ENCODE measurements around the gene GIMAP6. TPM values are rescaled to one million over a fixed set of nuclear protein-coding genes. Genes with fewer than 3 reads are reported as not detected.
"Not testable (repeated sequence)": the region's sequence is repeated elsewhere in the genome, so short reads cannot be mapped to it uniquely, and the experiment has no call there.

GIMAP6 gene
- not detected for polyA plus RNA-seq (2013, experiment 1 of 2)
- polyA plus RNA-seq (2013, experiment 2 of 2), result not detected

DNA sequence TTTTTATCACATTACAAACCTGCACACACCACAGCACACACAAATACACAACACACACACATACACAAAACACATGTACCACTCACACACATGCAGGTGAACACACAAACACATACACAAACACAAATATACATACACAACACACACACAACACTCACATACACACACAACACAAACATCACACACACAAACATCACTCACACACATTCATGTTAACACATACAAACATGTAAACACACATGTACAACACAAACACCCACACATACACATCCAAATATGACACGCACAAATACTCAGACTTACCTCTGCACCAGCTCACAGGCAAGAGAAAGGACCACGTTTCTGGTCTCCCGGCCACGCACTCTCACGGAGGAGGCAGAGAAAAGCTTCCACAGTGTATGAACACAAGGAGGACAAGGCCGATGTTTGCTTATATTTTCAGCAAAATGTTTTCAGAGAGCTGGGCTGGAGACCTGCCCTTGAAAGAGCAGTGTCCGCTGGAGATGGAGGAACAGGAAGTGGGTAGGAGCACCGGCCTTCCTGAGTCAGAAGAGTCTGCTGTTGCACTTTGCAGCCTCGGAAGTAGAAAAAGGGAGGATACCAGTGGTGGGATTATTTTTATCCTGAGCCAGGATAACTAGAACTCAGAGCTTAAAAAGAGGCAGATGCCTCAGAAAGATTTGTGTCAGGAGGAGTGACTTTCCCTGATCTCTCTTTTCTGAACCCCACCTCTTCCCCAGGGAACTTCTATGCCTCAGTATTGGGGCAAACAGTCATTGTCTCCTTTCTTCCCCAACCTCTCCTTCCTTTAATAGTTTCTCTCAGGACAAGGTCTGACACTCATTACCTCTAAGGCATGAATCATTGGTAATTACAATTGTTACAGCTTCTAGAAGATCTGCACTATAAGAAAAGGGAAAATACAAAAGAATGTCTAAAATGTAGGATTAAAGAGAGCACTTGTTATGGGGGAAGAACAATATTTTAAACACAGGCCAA lies at the start of gene GIMAP6:
Gene GIMAP6, minus strand, starts transcription at position 520 of the 999 bp plus-strand sequence. CDS start 2,243 bp downstream, outside the sequence.
- no peak within 1 kb of the TSS for H3K4me2 ChIP-seq (ENCODE audit: insufficient read depth, low read length, poor library complexity, severe bottlenecking)
- H3K9me3 ChIP-seq (replicated peaks in 1 of 2; ENCODE audit: control insufficient read depth in 2 of 2, insufficient read depth in 1 of 2, low read depth in 1 of 2, low read length in 2 of 2), result peaks cover 0 to 5% of the 10 kb centered on the region in 2 donors
- H4K91ac ChIP-seq (ENCODE audit: low read depth, low read length, poor library complexity), result no peak within 1 kb of the TSS
- no peak within 1 kb of the TSS for H3K14ac ChIP-seq (ENCODE audit: low read length)
- no peak within 1 kb of the TSS for H2BK5ac ChIP-seq (ENCODE audit: low read length)
- no peaks in the 10 kb centered on the region for H3K79me1 ChIP-seq (ENCODE audit: low read depth, low read length)
- H3K4me1 ChIP-seq (ENCODE audit: control insufficient read depth in 2 of 2, insufficient read depth in 1 of 2, low read depth in 1 of 2, low read length in 2 of 2), result no peaks in the 10 kb centered on the region
- no peak within 1 kb of the TSS for H2BK15ac ChIP-seq (ENCODE audit: low read length)
- no peak within 1 kb of the TSS for H3K23ac ChIP-seq (ENCODE audit: low read depth, low read length, poor library complexity)
- H2AFZ ChIP-seq (ENCODE audit: low read length), result no peak within 1 kb of the TSS
- WGBS, 2 donors (ENCODE audit: extremely low coverage in 2 of 2, insufficient read length in 2 of 2, insufficient replicate concordance in 1 of 2), result no CpG with 5 or more reads among the region's 9 CpGs
- H3K18ac ChIP-seq (ENCODE audit: low read length), result no peak within 1 kb of the TSS
- H3K36me3 ChIP-seq (replicated peaks in 1 of 2; ENCODE audit: control insufficient read depth in 2 of 2, insufficient read depth in 2 of 2, low read length in 2 of 2), result no peaks in the 10 kb centered on the region
- no peak within 1 kb of the TSS for H2AK5ac ChIP-seq (ENCODE audit: low read depth, low read length)
- no peak within 1 kb of the TSS for H3K27ac ChIP-seq (replicated peaks; ENCODE audit: low read length)
- no peak within 1 kb of the TSS for H2BK120ac ChIP-seq (ENCODE audit: low read depth, low read length)
- H4K8ac ChIP-seq (ENCODE audit: low read depth, low read length), result no peak within 1 kb of the TSS
- no peaks in the 10 kb centered on the region for H3K27me3 ChIP-seq (ENCODE audit: control insufficient read depth in 3 of 3, insufficient read depth in 3 of 3, low read depth in 1 of 3, low read length in 3 of 3)
- H2BK12ac ChIP-seq (ENCODE audit: low read length), result no peak within 1 kb of the TSS
- H3K4ac ChIP-seq (ENCODE audit: low read length), result no peak within 1 kb of the TSS
- H3K4me3 ChIP-seq (ENCODE audit: low read length in 2 of 2), result no peak within 1 kb of the TSS
- no peak within 1 kb of the TSS for H3K9ac ChIP-seq (ENCODE audit: low read depth, low read length, poor library complexity)
- DNase-seq (ENCODE audit: low spot score), result no peak

DNA sequence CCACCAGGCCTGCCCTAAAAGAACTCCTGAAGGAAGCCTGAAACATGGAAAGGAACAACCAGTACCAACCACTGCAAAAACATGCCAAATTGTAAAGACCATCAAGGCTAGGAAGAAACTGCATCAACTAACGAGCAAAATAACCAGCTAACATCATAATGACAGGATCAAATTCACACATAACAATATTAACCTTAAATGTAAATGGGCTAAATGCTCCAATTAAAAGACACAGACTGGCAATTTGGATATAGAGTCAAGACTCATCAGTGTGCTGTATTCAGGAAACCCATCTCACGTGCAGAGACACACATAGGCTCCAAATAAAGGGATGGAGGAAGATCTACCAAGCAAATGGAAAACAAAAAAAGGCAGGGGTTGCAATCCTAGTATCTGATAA lies 48.2 kb upstream of the GIMAP6 start:
- not testable (repeated sequence) for H2BK15ac ChIP-seq (ENCODE audit: low read length); H3K4ac ChIP-seq (ENCODE audit: low read length); H2BK5ac ChIP-seq (ENCODE audit: low read length); H3K4me1 ChIP-seq (ENCODE audit: control insufficient read depth in 2 of 2, insufficient read depth in 1 of 2, low read depth in 1 of 2, low read length in 2 of 2); H3K14ac ChIP-seq (ENCODE audit: low read length); H3K27me3 ChIP-seq (ENCODE audit: control insufficient read depth in 3 of 3, insufficient read depth in 3 of 3, low read depth in 1 of 3, low read length in 3 of 3); H2AFZ ChIP-seq (ENCODE audit: low read length); H2BK120ac ChIP-seq (ENCODE audit: low read depth, low read length); H3K9me3 ChIP-seq (replicated peaks in 1 of 2; ENCODE audit: control insufficient read depth in 2 of 2, insufficient read depth in 1 of 2, low read depth in 1 of 2, low read length in 2 of 2); DNase-seq (ENCODE audit: low spot score); H3K9ac ChIP-seq (ENCODE audit: low read depth, low read length, poor library complexity); H3K79me1 ChIP-seq (ENCODE audit: low read depth, low read length); H2AK5ac ChIP-seq (ENCODE audit: low read depth, low read length); H3K18ac ChIP-seq (ENCODE audit: low read length); H3K23ac ChIP-seq (ENCODE audit: low read depth, low read length, poor library complexity); H4K91ac ChIP-seq (ENCODE audit: low read depth, low read length, poor library complexity); H4K8ac ChIP-seq (ENCODE audit: low read depth, low read length); H2BK12ac ChIP-seq (ENCODE audit: low read length); H3K4me2 ChIP-seq (ENCODE audit: insufficient read depth, low read length, poor library complexity, severe bottlenecking); H3K36me3 ChIP-seq (replicated peaks in 1 of 2; ENCODE audit: control insufficient read depth in 2 of 2, insufficient read depth in 2 of 2, low read length in 2 of 2); H3K4me3 ChIP-seq (ENCODE audit: low read length in 2 of 2); H3K27ac ChIP-seq (replicated peaks; ENCODE audit: low read length)
- no CpG with 5 or more reads among the region's 2 CpGs for WGBS, 2 donors (ENCODE audit: extremely low coverage in 2 of 2, insufficient read length in 2 of 2, insufficient replicate concordance in 1 of 2)

DNA sequence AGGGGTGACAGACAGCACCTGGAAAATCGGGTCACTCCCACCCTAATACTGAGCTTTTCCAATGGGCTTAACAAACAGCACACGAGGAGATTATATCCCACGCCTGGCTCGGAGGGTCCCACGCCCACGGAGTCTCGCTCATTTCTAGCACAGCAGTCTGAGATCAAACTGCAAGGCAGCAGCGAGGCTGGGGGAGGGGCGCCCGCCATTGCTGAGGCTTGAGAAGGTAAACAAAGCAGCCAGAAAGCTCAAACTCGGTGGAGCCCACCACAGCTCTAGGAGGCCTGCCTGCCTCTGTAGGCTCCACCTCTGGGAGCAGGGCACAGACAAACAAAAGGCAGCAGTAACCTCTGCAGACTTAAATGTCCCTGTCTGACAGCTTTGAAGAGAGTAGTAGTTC lies 46.4 kb upstream of the GIMAP6 start:
- not testable (repeated sequence) for H3K4me1 ChIP-seq (ENCODE audit: control insufficient read depth in 2 of 2, insufficient read depth in 1 of 2, low read depth in 1 of 2, low read length in 2 of 2); H3K79me1 ChIP-seq (ENCODE audit: low read depth, low read length); H2BK5ac ChIP-seq (ENCODE audit: low read length); H4K8ac ChIP-seq (ENCODE audit: low read depth, low read length); H3K18ac ChIP-seq (ENCODE audit: low read length); H3K9ac ChIP-seq (ENCODE audit: low read depth, low read length, poor library complexity); H4K91ac ChIP-seq (ENCODE audit: low read depth, low read length, poor library complexity); H2BK15ac ChIP-seq (ENCODE audit: low read length); H2AK5ac ChIP-seq (ENCODE audit: low read depth, low read length); H3K27me3 ChIP-seq (ENCODE audit: control insufficient read depth in 3 of 3, insufficient read depth in 3 of 3, low read depth in 1 of 3, low read length in 3 of 3); H3K4ac ChIP-seq (ENCODE audit: low read length); H3K9me3 ChIP-seq (replicated peaks in 1 of 2; ENCODE audit: control insufficient read depth in 2 of 2, insufficient read depth in 1 of 2, low read depth in 1 of 2, low read length in 2 of 2); H3K14ac ChIP-seq (ENCODE audit: low read length); H3K36me3 ChIP-seq (replicated peaks in 1 of 2; ENCODE audit: control insufficient read depth in 2 of 2, insufficient read depth in 2 of 2, low read length in 2 of 2); DNase-seq (ENCODE audit: low spot score); H3K23ac ChIP-seq (ENCODE audit: low read depth, low read length, poor library complexity); H2BK12ac ChIP-seq (ENCODE audit: low read length); H3K4me3 ChIP-seq (ENCODE audit: low read length in 2 of 2); H2AFZ ChIP-seq (ENCODE audit: low read length); H2BK120ac ChIP-seq (ENCODE audit: low read depth, low read length); H3K4me2 ChIP-seq (ENCODE audit: insufficient read depth, low read length, poor library complexity, severe bottlenecking); H3K27ac ChIP-seq (replicated peaks; ENCODE audit: low read length)
- WGBS, 2 donors (ENCODE audit: extremely low coverage in 2 of 2, insufficient read length in 2 of 2, insufficient replicate concordance in 1 of 2), result no CpG with 5 or more reads among the region's 11 CpGs

DNA sequence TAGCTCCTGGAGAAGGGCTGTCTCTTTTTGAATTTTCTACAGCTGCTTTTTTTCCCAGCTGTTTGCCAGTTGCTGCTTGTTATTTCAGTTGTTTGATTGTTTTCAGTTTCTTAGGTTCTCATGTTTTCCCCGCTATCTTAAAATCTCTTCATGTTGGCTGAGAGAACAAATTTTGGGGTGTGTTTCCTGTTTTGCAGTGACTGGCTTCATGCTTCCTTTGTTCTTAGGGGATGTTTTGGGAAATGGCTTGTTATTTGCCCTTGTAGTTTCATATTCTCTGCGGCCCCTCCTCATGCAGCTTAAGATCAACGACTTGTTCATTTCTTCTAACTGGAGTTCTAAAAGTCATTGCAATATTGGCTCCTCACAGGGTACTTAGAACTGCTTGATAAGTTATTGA lies 44.7 kb upstream of the GIMAP6 start:
- not testable (repeated sequence) for H3K9ac ChIP-seq (ENCODE audit: low read depth, low read length, poor library complexity); H3K27ac ChIP-seq (replicated peaks; ENCODE audit: low read length); H3K14ac ChIP-seq (ENCODE audit: low read length); H4K8ac ChIP-seq (ENCODE audit: low read depth, low read length); H2AK5ac ChIP-seq (ENCODE audit: low read depth, low read length); H3K18ac ChIP-seq (ENCODE audit: low read length); H3K79me1 ChIP-seq (ENCODE audit: low read depth, low read length); DNase-seq (ENCODE audit: low spot score); H3K9me3 ChIP-seq (replicated peaks in 1 of 2; ENCODE audit: control insufficient read depth in 2 of 2, insufficient read depth in 1 of 2, low read depth in 1 of 2, low read length in 2 of 2); H3K4me2 ChIP-seq (ENCODE audit: insufficient read depth, low read length, poor library complexity, severe bottlenecking); H3K23ac ChIP-seq (ENCODE audit: low read depth, low read length, poor library complexity); H2BK5ac ChIP-seq (ENCODE audit: low read length); H2BK15ac ChIP-seq (ENCODE audit: low read length); H3K4me3 ChIP-seq (ENCODE audit: low read length in 2 of 2); H2BK120ac ChIP-seq (ENCODE audit: low read depth, low read length); H2AFZ ChIP-seq (ENCODE audit: low read length); H3K36me3 ChIP-seq (replicated peaks in 1 of 2; ENCODE audit: control insufficient read depth in 2 of 2, insufficient read depth in 2 of 2, low read length in 2 of 2); H4K91ac ChIP-seq (ENCODE audit: low read depth, low read length, poor library complexity); H2BK12ac ChIP-seq (ENCODE audit: low read length); H3K4ac ChIP-seq (ENCODE audit: low read length); H3K27me3 ChIP-seq (ENCODE audit: control insufficient read depth in 3 of 3, insufficient read depth in 3 of 3, low read depth in 1 of 3, low read length in 3 of 3); H3K4me1 ChIP-seq (ENCODE audit: control insufficient read depth in 2 of 2, insufficient read depth in 1 of 2, low read depth in 1 of 2, low read length in 2 of 2)
- WGBS, 2 donors (ENCODE audit: extremely low coverage in 2 of 2, insufficient read length in 2 of 2, insufficient replicate concordance in 1 of 2), result no CpG with 5 or more reads among the region's 3 CpGs

Measured in neuronal stem cell (in vitro differentiated cells).